Measurements from ENCODE around the gene CACNA1H. TPM values are rescaled to one million over a fixed set of nuclear protein-coding genes. Genes with fewer than 3 reads are reported as not detected.

Gene CACNA1H
- total RNA-seq, 1 donor from 2014 or later: 2.5 TPM

GRCh38 chr16:1211451-1212268, 58.8 kb downstream of the CACNA1H start:
- DNase-seq: no peak
- TF ChIP-seq CTCF (IDR thresholded peaks at IDR 0.05; ENCODE audit: borderline replicate concordance): no peak
- intact Hi-C loops (cut with micrococcal nuclease): no loop called here
- H3K4me1 ChIP-seq: no peaks in the 10 kb centered on the region
- H3K9me3 ChIP-seq (replicated peaks): no peaks in the 10 kb centered on the region
- H3K27ac ChIP-seq (replicated peaks): no peak overlapping the region
- H3K36me3 ChIP-seq: no peaks in the 10 kb centered on the region
- no peak overlapping the region for H3K4me3 ChIP-seq
- peaks cover 30% of the 10 kb centered on the region for H3K27me3 ChIP-seq (ENCODE audit: low read depth)

- no peaks in the 10 kb centered on the region for H3K36me3 ChIP-seq
Observed at GRCh38 chr16:1212616-1213194, 59.8 kb downstream of the CACNA1H start.

GRCh38 chr16:1213231-1213630, 60.3 kb downstream of the CACNA1H start:
- DNase-seq: no peak
- H3K27ac ChIP-seq (replicated peaks): no peak overlapping the region
- no peak for TF ChIP-seq CTCF (IDR thresholded peaks at IDR 0.05; ENCODE audit: borderline replicate concordance)
- H3K27me3 ChIP-seq (ENCODE audit: low read depth): peaks cover 30% of the 10 kb centered on the region
- no peaks in the 10 kb centered on the region for H3K9me3 ChIP-seq (replicated peaks)
- H3K4me3 ChIP-seq: no peak overlapping the region
- no peaks in the 10 kb centered on the region for H3K4me1 ChIP-seq
- intact Hi-C loops (cut with micrococcal nuclease): no loop called here
- no peaks in the 10 kb centered on the region for H3K36me3 ChIP-seq

More at GRCh38 chr16:1212616-1213194, 59.8 kb downstream of the CACNA1H start:
- Histone ChIP-seq H3K27ac (replicated peaks) (no peak overlapping the region), H3K4me3 (no peak overlapping the region), H3K27me3 (ENCODE audit: low read depth) (peaks cover 30% of the 10 kb centered on the region), H3K9me3 (replicated peaks) (no peaks in the 10 kb centered on the region), H3K4me1 (no peaks in the 10 kb centered on the region)
- TF ChIP-seq CTCF (IDR thresholded peaks at IDR 0.05; ENCODE audit: borderline replicate concordance): no peak
- intact Hi-C loops (cut with micrococcal nuclease): no loop called here
- DNase-seq: no peak

GRCh38 chr16:1213796-1214372, 61.0 kb downstream of the CACNA1H start:
- no peak for DNase-seq
- TF ChIP-seq CTCF (IDR thresholded peaks at IDR 0.05; ENCODE audit: borderline replicate concordance): no peak
- Histone ChIP-seq H3K36me3 (no peaks in the 10 kb centered on the region), H3K27ac (replicated peaks) (no peak overlapping the region), H3K4me1 (no peaks in the 10 kb centered on the region), H3K27me3 (ENCODE audit: low read depth) (peaks cover 30% of the 10 kb centered on the region), H3K4me3 (no peak overlapping the region), H3K9me3 (replicated peaks) (no peaks in the 10 kb centered on the region)
- intact Hi-C loops (cut with micrococcal nuclease): no loop called here

- intact Hi-C loops (cut with micrococcal nuclease): no loop called here
- Histone ChIP-seq H3K36me3 (no peaks in the 10 kb centered on the region), H3K4me1 (no peaks in the 10 kb centered on the region), H3K4me3 (no peak overlapping the region), H3K9me3 (replicated peaks) (no peaks in the 10 kb centered on the region), H3K27me3 (ENCODE audit: low read depth) (peaks cover 25% of the 10 kb centered on the region), H3K27ac (replicated peaks) (no peak overlapping the region)
- no peak for DNase-seq
- no peak for TF ChIP-seq CTCF (IDR thresholded peaks at IDR 0.05; ENCODE audit: borderline replicate concordance)
Observed at GRCh38 chr16:1214719-1215118, 61.8 kb downstream of the CACNA1H start.
